PC-3 (cell line): ENCODE results near the gene TAOK1.

ENCODE experiments used
- CTCF ChIP-seq: fragments of 300-600 bp; sonication (generic); conservative IDR thresholded peaks from 2 replicates; pipeline ENCODE4 v1.5.1; 2017; ENCODE audit warnings: antibody characterized with exemption, low read depth, mild to moderate bottlenecking, low read length
- EZH2 ChIP-seq: fragments of 300-600 bp; sonication (generic); IDR thresholded peaks from one replicate; pipeline ENCODE4 v1.6.1; 2017; ENCODE audit warnings: antibody characterized with exemption, mild to moderate bottlenecking, low read length; ENCODE audit not compliant: unreplicated experiment

- no peak for TF ChIP-seq CTCF
- no peak for TF ChIP-seq EZH2
These were observed 85.7 kb downstream of the TAOK1 start for GRCh38 chr17:29475891-29476290.
